PFSK-1 (cell line): Measurements from ENCODE around the gene GMCL1.

Experiments
- POLR2AphosphoS5 ChIP-seq: IDR thresholded peaks from 2 replicates; pipeline ENCODE4 v1.6.1; 2012; ENCODE audit warnings: low read depth, mild to moderate bottlenecking, control low read depth, low read length, moderate library complexity
- SIN3A ChIP-seq: IDR thresholded peaks from 2 replicates; pipeline ENCODE4 v1.6.1; 2012; ENCODE audit warnings: mild to moderate bottlenecking, low read length, moderate library complexity, borderline replicate concordance; ENCODE audit not compliant: insufficient read depth
- TAF1 ChIP-seq: IDR thresholded peaks from 2 replicates; pipeline ENCODE4 v1.6.1; 2012; ENCODE audit warnings: low read length, control low read depth, borderline replicate concordance; ENCODE audit not compliant: insufficient read depth
- TF ChIP-seq, protein P1 (sequence below), 2 experiments: IDR thresholded peaks; 2 replicates each; pipeline versions ENCODE4 v1.6.1 to v1.8.0; 2011 to 2012; ENCODE audit warnings: low read depth in 2 of 2, low read length in 2 of 2, control low read depth in 1 of 2, inconsistent platforms in 1 of 2, mild to moderate bottlenecking in 1 of 2, moderate library complexity in 1 of 2; ENCODE audit not compliant: insufficient read depth in 1 of 2

DNA sequence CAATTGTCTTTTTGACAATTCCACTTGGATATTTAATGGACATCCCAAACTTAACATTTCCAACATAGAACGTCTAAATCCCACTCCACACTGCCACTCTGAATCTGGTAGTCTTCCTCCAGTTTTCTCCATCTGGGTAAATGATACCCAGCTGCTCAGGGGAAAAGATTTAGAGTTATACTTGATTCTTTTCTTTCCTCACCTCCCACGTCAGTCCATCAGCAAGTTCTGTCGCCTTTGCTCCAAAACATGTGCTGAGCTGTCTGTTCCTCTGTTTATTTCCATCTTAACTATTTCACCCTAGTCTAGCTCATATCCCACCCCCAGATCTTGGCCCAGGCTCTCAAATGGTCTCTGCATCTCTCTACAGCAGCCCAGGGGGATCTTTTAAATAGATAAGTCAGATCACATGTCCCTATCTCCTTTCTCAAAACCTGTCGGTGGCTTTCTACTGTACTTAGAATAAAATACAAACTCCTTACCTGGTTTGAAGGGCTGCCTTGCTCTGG lies 43.4 kb upstream of the GMCL1 start:
- no peak for TF ChIP-seq SIN3A
- no peak for TF ChIP-seq POLR2AphosphoS5
- TF ChIP-seq, protein P1, sequence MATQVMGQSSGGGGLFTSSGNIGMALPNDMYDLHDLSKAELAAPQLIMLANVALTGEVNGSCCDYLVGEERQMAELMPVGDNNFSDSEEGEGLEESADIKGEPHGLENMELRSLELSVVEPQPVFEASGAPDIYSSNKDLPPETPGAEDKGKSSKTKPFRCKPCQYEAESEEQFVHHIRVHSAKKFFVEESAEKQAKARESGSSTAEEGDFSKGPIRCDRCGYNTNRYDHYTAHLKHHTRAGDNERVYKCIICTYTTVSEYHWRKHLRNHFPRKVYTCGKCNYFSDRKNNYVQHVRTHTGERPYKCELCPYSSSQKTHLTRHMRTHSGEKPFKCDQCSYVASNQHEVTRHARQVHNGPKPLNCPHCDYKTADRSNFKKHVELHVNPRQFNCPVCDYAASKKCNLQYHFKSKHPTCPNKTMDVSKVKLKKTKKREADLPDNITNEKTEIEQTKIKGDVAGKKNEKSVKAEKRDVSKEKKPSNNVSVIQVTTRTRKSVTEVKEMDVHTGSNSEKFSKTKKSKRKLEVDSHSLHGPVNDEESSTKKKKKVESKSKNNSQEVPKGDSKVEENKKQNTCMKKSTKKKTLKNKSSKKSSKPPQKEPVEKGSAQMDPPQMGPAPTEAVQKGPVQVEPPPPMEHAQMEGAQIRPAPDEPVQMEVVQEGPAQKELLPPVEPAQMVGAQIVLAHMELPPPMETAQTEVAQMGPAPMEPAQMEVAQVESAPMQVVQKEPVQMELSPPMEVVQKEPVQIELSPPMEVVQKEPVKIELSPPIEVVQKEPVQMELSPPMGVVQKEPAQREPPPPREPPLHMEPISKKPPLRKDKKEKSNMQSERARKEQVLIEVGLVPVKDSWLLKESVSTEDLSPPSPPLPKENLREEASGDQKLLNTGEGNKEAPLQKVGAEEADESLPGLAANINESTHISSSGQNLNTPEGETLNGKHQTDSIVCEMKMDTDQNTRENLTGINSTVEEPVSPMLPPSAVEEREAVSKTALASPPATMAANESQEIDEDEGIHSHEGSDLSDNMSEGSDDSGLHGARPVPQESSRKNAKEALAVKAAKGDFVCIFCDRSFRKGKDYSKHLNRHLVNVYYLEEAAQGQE (IDR thresholded peaks at IDR 0.05; ENCODE audit: insufficient read depth in 1 of 2, low read depth in 2 of 2, low read length in 2 of 2): no peak
- no peak for TF ChIP-seq TAF1
